Measurements from ENCODE around the gene CD74. TPM values are rescaled to one million over a fixed set of nuclear protein-coding genes. Genes with fewer than 3 reads are reported as not detected.

Gene CD74
- total RNA-seq, 1 donor from 2014 or later: 41.3 TPM

DNA sequence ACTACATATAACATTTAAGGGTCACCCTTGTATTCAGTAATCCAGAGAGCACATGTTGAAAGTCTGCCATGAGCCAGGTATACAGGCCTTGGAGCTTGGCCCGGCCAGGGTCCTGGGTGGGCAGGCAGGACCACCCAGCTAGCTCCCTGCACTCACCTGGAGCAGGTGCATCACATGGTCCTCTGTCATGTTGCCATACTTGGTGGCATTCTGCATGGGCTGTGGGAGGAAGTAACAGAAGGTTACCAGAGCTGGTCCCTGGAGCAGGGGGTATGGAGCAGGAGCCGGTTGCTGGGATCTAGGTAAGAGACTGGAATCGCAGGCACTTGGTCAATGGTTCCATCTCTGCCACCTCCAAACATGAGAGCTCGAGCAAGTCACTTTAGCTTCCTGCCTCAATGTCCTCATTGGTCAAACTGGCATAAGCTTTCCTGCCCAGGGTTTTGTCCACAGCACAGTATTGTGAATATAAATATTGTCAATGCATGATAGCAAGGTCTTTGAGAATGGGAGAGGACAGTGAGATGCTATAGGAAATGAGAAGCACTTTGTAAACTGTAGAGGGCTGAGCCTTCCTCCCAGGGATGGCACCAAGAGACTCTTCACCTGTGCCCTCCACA lies 6.5 kb downstream of the CD74 start:
- Mint-ChIP-seq H3K36me3 (ENCODE audit: insufficient read depth) (peaks cover 3% of the 10 kb centered on the region), H3K4me1 (ENCODE audit: low read depth) (peaks cover 9% of the 10 kb centered on the region), H3K4me3 (ENCODE audit: low read depth) (no peak overlapping the region), H3K27me3 (no peaks in the 10 kb centered on the region), H3K27ac (no peak overlapping the region), H3K9me3 (ENCODE audit: low read depth) (no peaks in the 10 kb centered on the region)
- no peak for DNase-seq (ENCODE audit: low spot score, unreplicated experiment)
- TF ChIP-seq, protein P1, sequence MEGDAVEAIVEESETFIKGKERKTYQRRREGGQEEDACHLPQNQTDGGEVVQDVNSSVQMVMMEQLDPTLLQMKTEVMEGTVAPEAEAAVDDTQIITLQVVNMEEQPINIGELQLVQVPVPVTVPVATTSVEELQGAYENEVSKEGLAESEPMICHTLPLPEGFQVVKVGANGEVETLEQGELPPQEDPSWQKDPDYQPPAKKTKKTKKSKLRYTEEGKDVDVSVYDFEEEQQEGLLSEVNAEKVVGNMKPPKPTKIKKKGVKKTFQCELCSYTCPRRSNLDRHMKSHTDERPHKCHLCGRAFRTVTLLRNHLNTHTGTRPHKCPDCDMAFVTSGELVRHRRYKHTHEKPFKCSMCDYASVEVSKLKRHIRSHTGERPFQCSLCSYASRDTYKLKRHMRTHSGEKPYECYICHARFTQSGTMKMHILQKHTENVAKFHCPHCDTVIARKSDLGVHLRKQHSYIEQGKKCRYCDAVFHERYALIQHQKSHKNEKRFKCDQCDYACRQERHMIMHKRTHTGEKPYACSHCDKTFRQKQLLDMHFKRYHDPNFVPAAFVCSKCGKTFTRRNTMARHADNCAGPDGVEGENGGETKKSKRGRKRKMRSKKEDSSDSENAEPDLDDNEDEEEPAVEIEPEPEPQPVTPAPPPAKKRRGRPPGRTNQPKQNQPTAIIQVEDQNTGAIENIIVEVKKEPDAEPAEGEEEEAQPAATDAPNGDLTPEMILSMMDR (IDR thresholded peaks at IDR 0.05; ENCODE audit: unreplicated experiment): no peak

DNA sequence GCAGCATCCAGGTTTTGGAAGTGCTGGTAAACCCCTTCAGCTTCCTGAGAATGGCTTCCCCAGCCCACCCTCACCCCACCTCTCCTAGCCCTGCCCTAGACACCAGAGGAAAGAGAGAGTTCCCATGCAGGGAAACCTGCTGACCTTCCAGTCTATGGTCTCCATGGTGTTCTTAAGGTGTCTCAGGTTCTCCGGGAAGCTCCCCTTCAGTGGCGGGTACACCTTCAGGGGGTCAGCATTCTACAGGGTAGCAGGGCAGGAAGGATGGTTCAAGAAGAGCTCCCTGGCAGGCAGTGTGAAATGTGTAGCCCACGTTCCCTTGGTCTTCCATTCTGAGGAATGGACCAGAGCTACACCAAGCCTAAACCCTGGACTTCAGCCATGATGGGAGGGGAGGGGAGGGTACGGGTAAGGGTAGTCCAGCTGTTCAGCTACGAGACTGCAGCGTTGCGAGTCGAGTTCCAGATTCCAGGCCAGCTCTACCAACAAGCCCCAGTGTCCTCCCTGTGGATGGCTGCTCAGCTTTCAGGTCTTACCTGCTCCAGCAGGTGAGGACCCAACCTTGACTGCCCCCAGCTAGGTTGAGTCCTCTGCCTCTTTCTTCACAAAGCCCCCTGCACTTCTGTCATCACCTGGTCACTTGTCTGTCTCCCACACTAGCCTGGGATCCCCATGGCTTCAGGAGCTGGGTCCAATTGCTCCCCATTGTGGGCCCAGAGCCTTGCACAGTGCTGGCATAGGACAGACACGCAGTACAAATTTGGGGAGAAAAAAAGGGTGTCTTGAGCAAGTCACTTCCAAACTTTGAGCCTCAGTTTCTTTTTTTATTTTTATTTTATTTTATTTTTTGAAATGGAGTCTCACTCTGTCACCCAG lies 7.5 kb downstream of the CD74 start:
- Mint-ChIP-seq H3K27me3 (no peaks in the 10 kb centered on the region), H3K4me1 (ENCODE audit: low read depth) (peaks cover 4% of the 10 kb centered on the region), H3K27ac (no peak overlapping the region), H3K4me3 (ENCODE audit: low read depth) (no peak overlapping the region), H3K9me3 (ENCODE audit: low read depth) (no peaks in the 10 kb centered on the region), H3K36me3 (ENCODE audit: insufficient read depth) (peaks cover 7% of the 10 kb centered on the region)
- TF ChIP-seq, protein P1 (IDR thresholded peaks at IDR 0.05; ENCODE audit: unreplicated experiment): no peak
- DNase-seq (ENCODE audit: low spot score, unreplicated experiment): no peak

- Mint-ChIP-seq H3K9me3 (ENCODE audit: low read depth) (no peaks in the 10 kb centered on the region), H3K4me3 (ENCODE audit: low read depth) (no peak overlapping the region), H3K27ac (no peak overlapping the region), H3K36me3 (ENCODE audit: insufficient read depth) (peaks cover 10% of the 10 kb centered on the region), H3K4me1 (ENCODE audit: low read depth) (no peaks in the 10 kb centered on the region), H3K27me3 (no peaks in the 10 kb centered on the region)
- DNase-seq (ENCODE audit: low spot score, unreplicated experiment): no peak
- TF ChIP-seq, protein P1 (IDR thresholded peaks at IDR 0.05; ENCODE audit: unreplicated experiment): no peak
Observed at GRCh38 chr5:150404535-150404934, 8.2 kb downstream of the CD74 start.

DNA sequence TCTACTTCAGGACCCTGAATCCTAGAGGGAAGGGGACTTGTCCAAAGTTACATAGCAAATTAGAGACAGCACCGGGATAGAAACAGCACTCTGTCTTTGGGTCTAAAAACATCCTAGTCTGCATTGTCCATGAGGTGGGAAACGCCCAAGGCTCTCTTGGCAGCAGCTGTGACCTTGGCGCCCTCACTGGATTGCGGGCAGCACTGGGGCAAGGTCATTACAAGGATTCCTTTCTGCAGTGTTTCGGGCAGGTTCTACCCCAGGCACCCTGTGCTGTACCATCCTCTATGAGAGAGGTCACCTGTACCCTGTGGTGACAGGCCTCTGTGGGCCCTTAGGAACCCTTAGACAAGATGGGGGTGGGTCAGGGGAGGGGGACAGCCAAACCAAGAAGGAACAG lies 8.6 kb downstream of the CD74 start:
- no peaks in the 10 kb centered on the region for H3K27me3 Mint-ChIP-seq
- no peak overlapping the region for H3K4me3 Mint-ChIP-seq (ENCODE audit: low read depth)
- TF ChIP-seq, protein P1 (IDR thresholded peaks at IDR 0.05; ENCODE audit: unreplicated experiment): no peak
- H3K36me3 Mint-ChIP-seq (ENCODE audit: insufficient read depth): peaks cover 10% of the 10 kb centered on the region
- H3K4me1 Mint-ChIP-seq (ENCODE audit: low read depth): no peaks in the 10 kb centered on the region
- no peak for DNase-seq (ENCODE audit: low spot score, unreplicated experiment)
- H3K27ac Mint-ChIP-seq: no peak overlapping the region
- no peaks in the 10 kb centered on the region for H3K9me3 Mint-ChIP-seq (ENCODE audit: low read depth)

DNA sequence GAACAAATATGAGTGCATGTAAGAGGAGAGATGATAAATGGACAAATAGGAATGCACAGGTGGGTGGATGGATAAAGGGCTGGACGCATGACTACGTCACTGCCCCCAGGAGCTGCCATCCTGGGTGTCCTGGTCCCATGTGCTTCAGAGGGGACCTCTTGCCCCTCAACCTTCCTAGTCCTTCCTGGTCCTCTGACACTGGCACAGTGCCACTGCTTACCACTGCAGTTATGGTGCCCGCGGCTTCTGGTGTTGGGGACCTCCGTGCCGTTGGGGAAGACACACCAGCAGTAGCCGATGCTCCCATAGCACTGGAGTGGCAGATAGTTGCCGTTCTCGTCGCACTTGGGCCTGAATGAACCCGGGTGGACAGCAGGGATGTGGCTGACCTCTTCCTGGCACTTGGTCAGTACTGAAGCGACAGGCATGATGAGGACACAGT lies 9.8 kb downstream of the CD74 start:
- peaks cover 13% of the 10 kb centered on the region for H3K36me3 Mint-ChIP-seq (ENCODE audit: insufficient read depth)
- no peaks in the 10 kb centered on the region for H3K9me3 Mint-ChIP-seq (ENCODE audit: low read depth)
- H3K27me3 Mint-ChIP-seq: no peaks in the 10 kb centered on the region
- H3K27ac Mint-ChIP-seq: no peak overlapping the region
- TF ChIP-seq, protein P1 (IDR thresholded peaks at IDR 0.05; ENCODE audit: unreplicated experiment): no peak
- DNase-seq (ENCODE audit: low spot score, unreplicated experiment): no peak
- no peak overlapping the region for H3K4me3 Mint-ChIP-seq (ENCODE audit: low read depth)
- H3K4me1 Mint-ChIP-seq (ENCODE audit: low read depth): no peaks in the 10 kb centered on the region
